ENCODE measurements around the gene ZG16B.

GRCh38 chr16:2786826-2787151 is 43.3 kb upstream of the ZG16B start:
- TF ChIP-seq EZH2phosphoT487 (IDR thresholded peaks at IDR 0.05; ENCODE audit: borderline replicate concordance, low read length) (no peak), EZH2 (IDR thresholded peaks at IDR 0.05; ENCODE audit: low read length, unreplicated experiment) (no peak)
- TF ChIP-seq, protein P1, sequence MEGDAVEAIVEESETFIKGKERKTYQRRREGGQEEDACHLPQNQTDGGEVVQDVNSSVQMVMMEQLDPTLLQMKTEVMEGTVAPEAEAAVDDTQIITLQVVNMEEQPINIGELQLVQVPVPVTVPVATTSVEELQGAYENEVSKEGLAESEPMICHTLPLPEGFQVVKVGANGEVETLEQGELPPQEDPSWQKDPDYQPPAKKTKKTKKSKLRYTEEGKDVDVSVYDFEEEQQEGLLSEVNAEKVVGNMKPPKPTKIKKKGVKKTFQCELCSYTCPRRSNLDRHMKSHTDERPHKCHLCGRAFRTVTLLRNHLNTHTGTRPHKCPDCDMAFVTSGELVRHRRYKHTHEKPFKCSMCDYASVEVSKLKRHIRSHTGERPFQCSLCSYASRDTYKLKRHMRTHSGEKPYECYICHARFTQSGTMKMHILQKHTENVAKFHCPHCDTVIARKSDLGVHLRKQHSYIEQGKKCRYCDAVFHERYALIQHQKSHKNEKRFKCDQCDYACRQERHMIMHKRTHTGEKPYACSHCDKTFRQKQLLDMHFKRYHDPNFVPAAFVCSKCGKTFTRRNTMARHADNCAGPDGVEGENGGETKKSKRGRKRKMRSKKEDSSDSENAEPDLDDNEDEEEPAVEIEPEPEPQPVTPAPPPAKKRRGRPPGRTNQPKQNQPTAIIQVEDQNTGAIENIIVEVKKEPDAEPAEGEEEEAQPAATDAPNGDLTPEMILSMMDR (conservative IDR thresholded peaks at IDR 0.05; ENCODE audit: low read depth, low read length), result no peak

Measured in PC-3 (cell line).